Gastrocnemius medialis (tissue), 4 donors: ENCODE measurements around the gene ANKRD63.

ENCODE experiments used
- POLR2A ChIP-seq, 2 donors: fragments of 450-650 bp; IDR thresholded peaks; one replicate each; pipeline ENCODE4 v1.6.1; 2017; ENCODE audit warnings: antibody characterized with exemption in 2 of 2, mild to moderate bottlenecking in 2 of 2, moderate library complexity in 2 of 2
- TF ChIP-seq, protein P1 (sequence below), 5 experiments: fragments of 450-650 bp in 3 of 5; fragments of 200-600 bp in 2 of 5; sonication (generic) in 2 of 5; IDR thresholded peaks in 4 of 5; conservative IDR thresholded peaks in 1 of 5; 1 replicate in 4 of 5; 2 replicates in 1 of 5; pipeline ENCODE4 v1.5.1; 2016 to 2019; ENCODE audit warnings: antibody characterized with exemption in 5 of 5, mild to moderate bottlenecking in 3 of 5, moderate library complexity in 3 of 5

DNA sequence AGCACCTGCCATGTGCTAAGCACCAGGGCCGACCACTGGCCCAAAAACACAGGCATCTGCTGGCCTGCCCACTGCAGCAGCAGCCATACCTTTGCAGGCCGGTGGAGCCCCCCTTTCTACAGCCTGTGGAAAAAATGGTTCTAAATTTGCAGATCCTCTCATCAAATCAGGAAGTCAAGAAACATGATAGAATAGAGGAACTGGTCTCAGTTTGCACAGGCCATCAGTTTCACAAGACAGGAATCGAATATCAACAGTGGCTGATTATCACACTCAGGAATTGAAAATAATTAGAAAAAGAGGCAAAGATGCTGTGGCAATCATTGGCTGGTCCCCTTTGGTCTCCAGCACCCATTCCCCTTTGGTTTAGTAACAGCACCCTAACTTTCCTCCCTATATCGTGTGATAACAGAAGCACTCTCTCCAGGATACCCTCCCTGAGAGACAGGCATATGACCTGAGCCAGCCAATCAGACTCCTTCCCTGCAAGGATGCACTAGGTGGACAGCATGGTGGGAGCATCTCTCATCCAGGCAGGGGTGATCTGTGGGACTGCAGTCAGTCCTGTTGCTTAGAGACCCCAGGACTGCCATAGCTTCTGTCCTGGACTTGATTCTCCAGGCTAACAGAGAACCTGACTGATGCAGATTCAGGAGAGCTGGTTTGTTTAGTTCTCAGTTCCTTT is 47.5 kb downstream of the ANKRD63 start:
- TF ChIP-seq, protein P1, sequence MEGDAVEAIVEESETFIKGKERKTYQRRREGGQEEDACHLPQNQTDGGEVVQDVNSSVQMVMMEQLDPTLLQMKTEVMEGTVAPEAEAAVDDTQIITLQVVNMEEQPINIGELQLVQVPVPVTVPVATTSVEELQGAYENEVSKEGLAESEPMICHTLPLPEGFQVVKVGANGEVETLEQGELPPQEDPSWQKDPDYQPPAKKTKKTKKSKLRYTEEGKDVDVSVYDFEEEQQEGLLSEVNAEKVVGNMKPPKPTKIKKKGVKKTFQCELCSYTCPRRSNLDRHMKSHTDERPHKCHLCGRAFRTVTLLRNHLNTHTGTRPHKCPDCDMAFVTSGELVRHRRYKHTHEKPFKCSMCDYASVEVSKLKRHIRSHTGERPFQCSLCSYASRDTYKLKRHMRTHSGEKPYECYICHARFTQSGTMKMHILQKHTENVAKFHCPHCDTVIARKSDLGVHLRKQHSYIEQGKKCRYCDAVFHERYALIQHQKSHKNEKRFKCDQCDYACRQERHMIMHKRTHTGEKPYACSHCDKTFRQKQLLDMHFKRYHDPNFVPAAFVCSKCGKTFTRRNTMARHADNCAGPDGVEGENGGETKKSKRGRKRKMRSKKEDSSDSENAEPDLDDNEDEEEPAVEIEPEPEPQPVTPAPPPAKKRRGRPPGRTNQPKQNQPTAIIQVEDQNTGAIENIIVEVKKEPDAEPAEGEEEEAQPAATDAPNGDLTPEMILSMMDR (IDR thresholded peaks at IDR 0.05 in 4 of 5, conservative IDR thresholded peaks at IDR 0.05 in 1 of 5) = no peak
- no peak for TF ChIP-seq POLR2A (IDR thresholded peaks at IDR 0.05)
